PC-9 (cell line): ENCODE results near the gene CCR5. TPM values are rescaled to one million over a fixed set of nuclear protein-coding genes. Genes with fewer than 3 reads are reported as not detected.

Experiments
- BruUV-seq: library from RNA; stranded (reverse); fragments of 400-500 nt; replicated peaks from 2 replicates; lab custom pipeline; 2021; lab: Mats Ljungman, UMichigan
- CTCF ChIA-PET: fragments of 300-600 bp; sonication (Branson Sonifier 250); formaldehyde crosslinking; loops from one replicate; lab custom pipeline; 2022; ENCODE audit warnings: antibody characterized with exemption; lab: Charles Lee
- POLR2A ChIA-PET: fragments of 300-600 bp; sonication (Branson Sonifier 250); formaldehyde crosslinking; loops from one replicate; lab custom pipeline; 2022; ENCODE audit warnings: antibody characterized with exemption; ENCODE audit not compliant: unreplicated experiment; lab: Charles Lee
- DNase-seq, 2 experiments: peaks; one replicate each; pipeline versions ENCODE4 v3.0.0 to v3.0.0-alpha.2; 2015 to 2022; ENCODE audit warnings: mixed read lengths in 1 of 2
- H2AFZ ChIP-seq: fragments of 200-600 bp; sonication (generic); 2 replicates; pipeline ENCODE4 v1.8.1; 2017; ENCODE audit warnings: antibody characterized with exemption
- H3F3A ChIP-seq: fragments of 200-600 bp; sonication (generic); 2 replicates; pipeline ENCODE4 v1.8.1; 2017; ENCODE audit warnings: antibody characterized with exemption, mild to moderate bottlenecking, low read depth; ENCODE audit not compliant: insufficient read depth
- H3K27ac ChIP-seq: fragments of 200-600 bp; sonication (generic); 2 replicates; pipeline ENCODE4 v1.6.1; 2016; ENCODE audit warnings: mixed run types
- H3K27me3 ChIP-seq: fragments of 200-600 bp; sonication (generic); 2 replicates; pipeline ENCODE4 v1.6.1; 2016; ENCODE audit warnings: low read depth, mixed run types; ENCODE audit not compliant: insufficient read depth
- H3K36me3 ChIP-seq: fragments of 200-600 bp; sonication (generic); 2 replicates; pipeline ENCODE4 v1.6.1; 2016; ENCODE audit warnings: low read depth, mixed run types
- H3K4me1 ChIP-seq: fragments of 200-600 bp; sonication (generic); replicated peaks from 2 replicates; pipeline ENCODE4 v1.6.1; 2016; ENCODE audit warnings: mixed run types; ENCODE audit not compliant: insufficient read depth
- H3K4me2 ChIP-seq: fragments of 200-600 bp; sonication (generic); 2 replicates; pipeline ENCODE4 v1.6.1; 2017; ENCODE audit warnings: mixed run types
- H3K4me3 ChIP-seq: fragments of 200-600 bp; sonication (generic); 2 replicates; pipeline ENCODE4 v1.6.1; 2016; ENCODE audit warnings: mixed run types
- H3K79me2 ChIP-seq: fragments of 200-600 bp; sonication (generic); 2 replicates; pipeline ENCODE4 v1.6.1; 2017; ENCODE audit warnings: low read depth, mixed run types
- H3K9me2 ChIP-seq: fragments of 200-600 bp; sonication (generic); 2 replicates; pipeline ENCODE4 v1.8.1; 2017; ENCODE audit warnings: mild to moderate bottlenecking; ENCODE audit not compliant: insufficient read depth
- H3K9me3 ChIP-seq: fragments of 200-600 bp; sonication (generic); 2 replicates; pipeline ENCODE4 v1.8.1; 2016; ENCODE audit warnings: low read depth; ENCODE audit not compliant: insufficient read depth
- H4K20me1 ChIP-seq: fragments of 200-600 bp; sonication (generic); 2 replicates; pipeline ENCODE4 v1.8.1; 2017; ENCODE audit not compliant: insufficient read depth
- EZH2 ChIP-seq: fragments of 200-600 bp; sonication (generic); IDR thresholded peaks from 2 replicates; pipeline ENCODE4 v1.8.0; 2017; ENCODE audit warnings: antibody characterized with exemption, low read depth
- intact Hi-C: fragments of 100-400 bp; cut with micrococcal nuclease; formaldehyde crosslinking; loops from one replicate; pipeline ENCODE4 v1.10.0; 2022; ENCODE audit not compliant: unreplicated experiment
- total RNA-seq: library from RNA; stranded (reverse); gene quantifications from 2 replicates; pipeline ENCODE4 v1.2.3, GENCODE V29; 2021
- TF ChIP-seq, protein P1 (sequence below): fragments of 200-600 bp; sonication (generic); conservative IDR thresholded peaks from 2 replicates; pipeline ENCODE4 v1.6.1; 2017; ENCODE audit warnings: mixed run types, antibody characterized with exemption, mild to moderate bottlenecking, moderate library complexity

The CCR5 gene
- total RNA-seq, 1 experiment from 2014 or later = not detected

GRCh38 chr3:46417841-46418611, 47.3 kb downstream of the CCR5 start:
- TF ChIP-seq, protein P1, sequence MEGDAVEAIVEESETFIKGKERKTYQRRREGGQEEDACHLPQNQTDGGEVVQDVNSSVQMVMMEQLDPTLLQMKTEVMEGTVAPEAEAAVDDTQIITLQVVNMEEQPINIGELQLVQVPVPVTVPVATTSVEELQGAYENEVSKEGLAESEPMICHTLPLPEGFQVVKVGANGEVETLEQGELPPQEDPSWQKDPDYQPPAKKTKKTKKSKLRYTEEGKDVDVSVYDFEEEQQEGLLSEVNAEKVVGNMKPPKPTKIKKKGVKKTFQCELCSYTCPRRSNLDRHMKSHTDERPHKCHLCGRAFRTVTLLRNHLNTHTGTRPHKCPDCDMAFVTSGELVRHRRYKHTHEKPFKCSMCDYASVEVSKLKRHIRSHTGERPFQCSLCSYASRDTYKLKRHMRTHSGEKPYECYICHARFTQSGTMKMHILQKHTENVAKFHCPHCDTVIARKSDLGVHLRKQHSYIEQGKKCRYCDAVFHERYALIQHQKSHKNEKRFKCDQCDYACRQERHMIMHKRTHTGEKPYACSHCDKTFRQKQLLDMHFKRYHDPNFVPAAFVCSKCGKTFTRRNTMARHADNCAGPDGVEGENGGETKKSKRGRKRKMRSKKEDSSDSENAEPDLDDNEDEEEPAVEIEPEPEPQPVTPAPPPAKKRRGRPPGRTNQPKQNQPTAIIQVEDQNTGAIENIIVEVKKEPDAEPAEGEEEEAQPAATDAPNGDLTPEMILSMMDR = no peak
- no peak for TF ChIP-seq EZH2
- Histone ChIP-seq H3K36me3 (no peaks in the 10 kb centered on the region), H3K79me2 (peaks cover 3% of the 10 kb centered on the region; the same call in 1 of the 2 replicates), H3K9me3 (no peaks in the 10 kb centered on the region), H3F3A (peaks cover 3% of the 10 kb centered on the region; the same call in 1 of the 2 replicates), H3K27ac (no peak overlapping the region), H2AFZ (no peak overlapping the region), H3K4me2 (no peak overlapping the region), H4K20me1 (no peaks in the 10 kb centered on the region), H3K27me3 (no peaks in the 10 kb centered on the region), H3K9me2 (no peaks in the 10 kb centered on the region), H3K4me1 (peaks cover 13% of the 10 kb centered on the region), H3K4me3 (no peak overlapping the region)
- no TSS peak for BruUV-seq
- no peak for DNase-seq
- ChIA-PET CTCF (no interaction called here), POLR2A (no interaction called here)
- intact Hi-C loops = no loop called here

DNA sequence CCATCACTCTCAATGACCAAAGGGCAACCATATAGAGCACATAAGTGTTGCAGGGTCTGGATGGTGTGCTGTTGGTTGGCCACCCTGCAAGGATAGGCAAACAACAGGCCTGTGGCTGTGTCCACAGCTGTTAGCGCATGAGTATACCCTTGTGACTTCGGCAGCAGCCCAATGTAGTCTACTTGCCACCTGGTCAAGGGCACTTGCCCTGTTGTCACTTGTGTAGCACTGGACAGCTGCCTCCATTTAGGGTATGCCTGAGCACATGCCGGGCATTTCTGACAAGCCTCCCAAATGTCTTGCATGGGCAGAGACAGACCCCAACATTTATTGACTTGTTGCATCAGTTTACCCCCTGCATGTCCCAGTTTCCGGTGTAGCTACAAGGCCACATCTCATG, 49.1 kb downstream of the CCR5 start:
- Histone ChIP-seq H3K4me2 (no peak overlapping the region), H3F3A (peaks cover 8% of the 10 kb centered on the region; the same call in 1 of the 2 replicates), H3K4me3 (no peak overlapping the region), H3K79me2 (peaks cover 3% of the 10 kb centered on the region; the same call in 1 of the 2 replicates), H2AFZ (no peak overlapping the region), H3K27me3 (no peaks in the 10 kb centered on the region), H3K27ac (no peak overlapping the region), H4K20me1 (no peaks in the 10 kb centered on the region), H3K9me2 (no peaks in the 10 kb centered on the region), H3K36me3 (no peaks in the 10 kb centered on the region), H3K4me1 (peaks cover 30% of the 10 kb centered on the region), H3K9me3 (no peaks in the 10 kb centered on the region)
- TF ChIP-seq, protein P1 = no peak
- no peak for TF ChIP-seq EZH2
- no peak for DNase-seq
- ChIA-PET POLR2A (no interaction called here), CTCF (no interaction called here)
- intact Hi-C loops = no loop called here
- no TSS peak for BruUV-seq

DNA sequence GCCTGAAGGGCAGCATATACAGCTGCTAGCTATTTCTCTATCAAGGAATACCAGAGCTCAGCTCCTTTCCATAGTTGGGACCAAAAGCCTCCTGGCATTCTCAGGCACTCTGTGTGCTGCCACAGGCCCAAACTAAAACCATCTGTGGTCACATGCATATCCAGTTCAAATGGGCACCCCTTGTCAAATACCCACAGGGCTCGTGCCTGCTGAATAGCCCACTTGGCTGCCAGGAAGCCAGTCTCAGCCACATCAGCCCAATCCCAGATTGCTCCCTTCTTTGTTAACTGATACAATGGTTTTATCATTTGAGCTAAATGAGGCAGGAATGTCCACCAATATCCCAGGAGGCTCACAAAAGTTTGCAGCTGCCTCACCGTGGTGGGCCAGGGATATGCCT, 50.2 kb downstream of the CCR5 start:
- no TSS peak for BruUV-seq
- no peaks in the 10 kb centered on the region for H3K9me2 ChIP-seq
- H3K4me2 ChIP-seq = no peak overlapping the region
- intact Hi-C loops = no loop called here
- H2AFZ ChIP-seq = no peak overlapping the region
- H3K27me3 ChIP-seq = no peaks in the 10 kb centered on the region
- H4K20me1 ChIP-seq = no peaks in the 10 kb centered on the region
- H3K4me1 ChIP-seq = peaks cover 39% of the 10 kb centered on the region
- ChIA-PET CTCF (no interaction called here), POLR2A (no interaction called here)
- no peaks in the 10 kb centered on the region for H3K9me3 ChIP-seq
- H3K79me2 ChIP-seq = peaks cover 3% of the 10 kb centered on the region; the same call in 1 of the 2 replicates
- no peak for DNase-seq
- TF ChIP-seq EZH2 = no peak
- TF ChIP-seq, protein P1 = no peak
- no peak overlapping the region for H3K27ac ChIP-seq
- no peak overlapping the region for H3K4me3 ChIP-seq
- peaks cover 14% of the 10 kb centered on the region for H3F3A ChIP-seq
- H3K36me3 ChIP-seq = no peaks in the 10 kb centered on the region
